HG02885 (cell line): Measurements from ENCODE around the gene TRIM46.
"Not testable (repeated sequence)": the region's sequence is repeated elsewhere in the genome, so short reads cannot be mapped to it uniquely, and the experiment has no call there.

Source experiments
- ATAC-seq: cut with Tn5 transposase; IDR thresholded peaks from one replicate; pipeline ENCODE4 v1.9.1; 2021; ENCODE audit warnings: mild to moderate bottlenecking; ENCODE audit not compliant: unreplicated experiment, poor library complexity

The TRIM46 gene

GRCh38 chr1:155223047-155223446, 49.4 kb downstream of the TRIM46 start:
- no peak for ATAC-seq

- not testable (repeated sequence) for ATAC-seq
These were observed 51.7 kb downstream of the TRIM46 start for GRCh38 chr1:155225404-155225759.

GRCh38 chr1:155226188-155226909, 52.7 kb downstream of the TRIM46 start:
- peak; percentile 29 for ATAC-seq

- no peak for ATAC-seq
These were observed 53.2 kb downstream of the TRIM46 start for GRCh38 chr1:155226910-155227260.

- peak; percentile 91 for ATAC-seq
These were observed 53.8 kb downstream of the TRIM46 start for GRCh38 chr1:155227261-155228095.

- no peak for ATAC-seq
These were observed 54.4 kb downstream of the TRIM46 start for GRCh38 chr1:155228096-155228427.

GRCh38 chr1:155231302-155231701, 57.7 kb downstream of the TRIM46 start:
- not testable (repeated sequence) for ATAC-seq

GRCh38 chr1:155232001-155232978, 58.6 kb downstream of the TRIM46 start:
- ATAC-seq, result not testable (repeated sequence)

GRCh38 chr1:155233502-155233901, 59.9 kb downstream of the TRIM46 start:
- ATAC-seq, result not testable (repeated sequence)
